GM18909 (cell line): ENCODE measurements around the gene EREG.
"Not testable (repeated sequence)": the region's sequence is repeated elsewhere in the genome, so short reads cannot be mapped to it uniquely, and the experiment has no call there.

ENCODE experiments used
- ATAC-seq: cut with Tn5 transposase; IDR thresholded peaks from one replicate; pipeline ENCODE4 v1.9.1; 2021; ENCODE audit warnings: mild to moderate bottlenecking; ENCODE audit not compliant: unreplicated experiment, poor library complexity

Gene EREG

DNA sequence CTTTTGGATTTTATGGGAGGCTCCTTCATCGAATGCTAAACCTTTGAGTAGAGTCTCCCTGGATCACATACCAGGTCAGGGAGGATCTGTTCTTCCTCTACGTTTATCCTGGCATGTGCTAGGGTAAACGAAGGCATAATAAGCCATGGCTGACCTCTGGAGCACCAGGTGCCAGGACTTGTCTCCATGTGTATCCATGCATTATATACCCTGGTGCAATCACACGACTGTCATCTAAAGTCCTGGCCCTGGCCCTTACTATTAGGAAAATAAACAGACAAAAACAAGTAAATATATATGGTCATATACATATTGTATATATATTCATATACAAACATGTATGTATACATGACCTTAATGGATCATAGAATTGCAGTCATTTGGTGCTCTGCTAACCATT, 21.2 kb downstream of the EREG start:
- ATAC-seq: no peak

DNA sequence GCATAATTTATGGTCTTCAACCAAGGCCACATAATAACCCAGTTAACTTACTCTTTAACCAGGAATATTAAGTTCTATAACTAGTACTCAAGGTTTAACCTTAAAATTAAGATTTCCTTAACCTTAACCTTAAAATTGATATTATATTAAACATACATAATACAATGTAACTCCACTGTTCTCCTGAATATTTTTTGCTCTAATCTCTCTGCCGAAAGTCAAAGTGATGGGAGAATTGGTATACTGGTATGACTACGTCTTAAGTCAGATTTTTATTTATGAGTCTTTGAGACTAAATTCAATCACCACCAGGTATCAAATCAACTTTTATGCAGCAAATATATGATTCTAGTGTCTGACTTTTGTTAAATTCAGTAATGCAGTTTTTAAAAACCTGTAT, 22.8 kb downstream of the EREG start:
- ATAC-seq: no peak

DNA sequence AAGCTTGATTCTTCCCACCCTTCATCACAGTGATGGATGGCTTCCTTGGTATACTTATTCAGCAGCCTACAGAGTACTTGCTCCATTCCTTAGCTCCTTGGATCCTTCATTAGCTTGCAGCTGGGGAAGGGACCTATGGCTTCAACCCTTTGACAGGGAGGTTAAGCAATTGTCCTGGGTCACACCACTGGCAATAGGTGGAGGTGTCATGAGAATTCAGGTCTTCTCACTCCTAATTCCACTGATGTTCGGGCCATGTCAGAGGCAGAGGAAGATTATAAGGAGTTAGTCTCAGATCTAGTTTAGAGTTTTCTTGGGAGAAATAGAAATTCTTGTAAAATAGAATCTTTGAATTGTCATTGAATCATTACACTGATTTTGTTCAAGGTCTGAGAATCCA, 24.5 kb downstream of the EREG start:
- no peak for ATAC-seq

DNA sequence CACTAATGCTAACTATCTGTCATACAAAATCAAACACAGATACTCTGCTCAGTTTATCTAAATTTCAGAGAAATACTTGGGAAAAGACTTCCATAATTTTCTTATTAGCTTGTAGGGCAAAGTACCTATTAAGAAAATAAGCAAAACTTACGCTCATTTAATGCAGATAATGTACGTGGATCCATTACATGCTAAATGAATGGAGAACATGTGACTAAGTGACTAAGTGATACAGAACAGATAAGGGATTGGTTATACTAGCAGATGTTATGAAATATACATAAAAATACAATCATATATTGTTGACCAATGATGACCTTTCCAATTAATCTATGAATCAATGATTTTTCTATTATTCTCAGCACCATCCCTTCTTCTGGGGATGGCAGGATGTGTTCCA, 25.7 kb downstream of the EREG start:
- no peak for ATAC-seq

DNA sequence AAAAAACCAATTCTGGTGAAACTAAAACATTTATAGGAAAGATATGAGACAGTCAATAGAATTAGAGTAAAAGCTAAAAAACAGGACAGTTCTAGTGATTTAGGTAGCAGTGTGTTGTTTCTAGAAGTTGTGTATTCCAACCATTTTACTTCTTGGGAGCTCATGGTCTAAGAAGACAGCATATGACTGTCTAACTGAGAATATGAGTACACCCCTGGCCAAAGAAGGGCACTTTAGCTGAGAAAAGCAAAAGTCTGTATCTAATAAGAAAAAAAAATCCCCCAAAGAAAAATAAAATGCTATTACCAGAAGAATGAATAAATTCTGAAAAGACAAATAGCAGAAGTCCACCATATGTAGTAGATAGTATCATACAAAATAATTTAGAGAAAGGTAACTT, 26.4 kb downstream of the EREG start:
- ATAC-seq: no peak

DNA sequence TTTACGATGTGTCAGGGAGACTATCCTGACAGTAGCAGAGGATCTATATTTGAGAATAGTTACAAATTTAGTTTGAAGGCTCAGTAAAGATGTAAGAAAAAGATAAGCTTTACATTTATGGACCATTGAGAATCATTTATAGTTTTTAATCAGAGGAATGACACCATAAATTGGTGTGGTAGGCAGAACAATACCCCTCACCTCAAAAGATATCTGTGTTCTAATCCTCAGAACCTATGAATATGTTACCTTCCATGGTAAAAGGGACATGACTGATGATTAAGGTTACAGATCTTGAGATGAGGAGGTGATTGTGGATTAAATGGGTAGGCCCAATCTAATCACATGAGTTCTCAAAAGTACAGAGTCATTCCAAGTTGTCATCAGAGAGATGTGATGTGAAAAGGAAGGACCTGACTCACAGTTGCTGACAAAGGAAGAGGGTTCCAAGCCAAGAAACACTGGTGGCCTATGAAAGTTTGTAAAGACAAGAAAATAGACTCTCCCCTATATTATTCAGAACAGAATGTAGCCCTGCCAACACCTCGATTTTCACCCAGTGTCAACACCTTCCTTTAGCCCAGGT, 27.0 kb downstream of the EREG start:
- ATAC-seq: no peak

DNA sequence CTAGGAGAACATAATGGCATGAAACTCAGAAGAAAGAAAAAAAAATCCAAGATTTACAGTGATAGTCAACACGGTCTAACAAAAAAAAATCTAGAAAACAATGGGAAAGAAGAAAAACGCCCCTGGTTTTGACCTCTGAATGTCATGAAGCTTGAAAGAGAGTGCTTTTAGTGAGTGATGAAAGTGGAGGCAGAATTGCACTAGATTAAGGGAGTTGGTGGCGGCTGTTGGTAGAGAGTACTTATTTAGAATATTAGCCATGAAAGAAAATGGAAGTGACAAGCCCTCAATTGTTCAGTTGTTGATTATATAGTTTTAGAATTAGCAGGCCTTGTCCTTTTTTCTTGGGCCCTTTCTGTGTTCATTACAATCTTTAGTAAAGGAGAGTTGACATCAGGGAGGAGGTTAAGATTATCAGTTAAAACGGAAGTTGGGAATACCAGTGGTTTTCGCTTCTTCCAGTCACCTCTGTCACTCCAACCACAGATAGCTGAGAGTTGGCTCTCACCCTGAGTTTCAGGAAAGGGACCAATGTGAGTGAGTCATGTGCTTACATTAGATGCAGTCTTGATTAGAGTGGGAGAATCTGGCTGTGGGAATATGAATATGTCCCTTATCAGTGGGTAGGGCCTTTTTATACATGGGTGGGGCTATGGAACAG, 29.7 kb downstream of the EREG start:
- ATAC-seq: no peak

DNA sequence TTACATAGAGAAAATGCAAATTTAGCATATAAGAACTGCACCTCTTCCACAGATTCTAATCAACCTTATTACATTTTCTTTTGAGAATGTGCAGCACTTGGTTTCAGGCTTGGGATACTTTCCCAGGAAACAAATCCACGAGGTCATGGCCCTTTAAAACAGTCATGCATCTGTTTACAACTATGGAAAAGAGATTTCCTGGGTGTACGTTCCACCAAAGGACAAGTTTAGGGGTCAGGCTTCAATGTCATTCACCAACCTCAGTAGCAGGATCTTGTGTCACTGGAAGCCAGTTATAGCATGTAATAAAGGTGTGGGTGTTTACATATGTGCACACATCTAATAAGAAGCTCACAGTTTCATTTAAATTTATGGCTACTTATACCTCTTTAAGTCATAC, 30.7 kb downstream of the EREG start:
- ATAC-seq: no peak

DNA sequence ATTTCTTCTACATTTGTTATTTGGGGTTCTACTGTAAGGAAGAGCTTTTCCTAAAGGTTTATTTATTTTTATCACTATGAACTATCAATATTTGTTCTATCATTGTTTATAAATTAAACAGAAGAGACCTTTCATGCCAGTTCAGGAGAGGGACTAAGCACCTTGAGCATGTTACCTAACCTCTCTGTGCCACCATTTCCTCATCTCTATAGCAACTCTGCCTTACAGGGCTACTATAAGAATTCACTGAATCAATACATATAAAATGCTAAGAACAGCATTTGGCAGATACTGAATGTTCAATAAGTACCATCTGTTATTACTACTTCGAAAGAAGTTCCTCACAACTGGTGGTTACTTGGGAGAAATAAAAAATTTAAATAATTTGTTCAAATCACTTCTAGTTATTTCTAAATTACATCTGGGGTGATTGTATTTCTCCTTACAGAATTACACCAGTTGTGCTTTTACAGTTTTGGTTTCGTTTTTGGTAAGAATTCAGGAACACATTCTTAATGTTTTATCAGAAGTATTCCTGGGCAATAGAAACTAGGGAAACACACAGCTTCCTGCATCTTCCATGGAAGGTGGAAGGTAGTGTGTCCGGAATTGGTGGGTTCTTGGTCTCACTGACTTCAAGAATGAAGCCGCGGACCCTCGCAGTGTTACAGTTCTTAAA, 32.9 kb downstream of the EREG start:
- ATAC-seq: peak; percentile 47

DNA sequence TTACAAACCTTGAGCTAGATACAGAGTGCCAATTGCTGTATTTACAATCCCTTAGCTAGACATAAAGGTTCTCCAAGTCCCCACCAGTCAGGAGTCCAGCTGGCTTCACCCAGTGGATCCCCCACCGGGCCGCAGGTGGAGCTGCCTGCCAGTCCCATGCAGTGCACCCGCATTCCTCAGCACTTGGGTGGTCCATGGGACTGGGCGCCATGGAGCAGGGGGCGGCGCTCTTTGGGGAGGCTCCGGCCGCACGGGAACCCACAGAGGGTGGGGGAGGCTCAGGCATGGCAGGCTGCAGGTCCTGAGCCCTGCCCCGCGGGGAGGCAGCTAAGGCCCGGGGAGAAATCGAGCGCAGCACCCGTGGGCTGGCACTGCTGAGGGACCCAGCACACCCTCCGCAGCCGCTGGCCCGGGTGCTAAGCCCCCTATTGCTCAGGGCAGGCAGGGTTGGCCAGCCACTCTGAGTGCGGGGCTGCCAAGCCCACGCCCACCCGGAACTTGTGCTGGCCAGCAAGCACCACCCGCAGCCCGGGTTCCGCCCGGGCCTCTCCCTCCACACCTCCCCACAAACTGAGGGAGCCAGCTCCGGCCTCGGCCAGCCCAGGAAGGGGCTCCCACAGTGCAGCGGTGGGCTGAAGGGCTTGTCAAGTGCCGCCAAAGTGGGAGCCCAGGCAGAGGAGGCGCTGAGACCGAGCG, 34.1 kb downstream of the EREG start:
- ATAC-seq: not testable (repeated sequence)

DNA sequence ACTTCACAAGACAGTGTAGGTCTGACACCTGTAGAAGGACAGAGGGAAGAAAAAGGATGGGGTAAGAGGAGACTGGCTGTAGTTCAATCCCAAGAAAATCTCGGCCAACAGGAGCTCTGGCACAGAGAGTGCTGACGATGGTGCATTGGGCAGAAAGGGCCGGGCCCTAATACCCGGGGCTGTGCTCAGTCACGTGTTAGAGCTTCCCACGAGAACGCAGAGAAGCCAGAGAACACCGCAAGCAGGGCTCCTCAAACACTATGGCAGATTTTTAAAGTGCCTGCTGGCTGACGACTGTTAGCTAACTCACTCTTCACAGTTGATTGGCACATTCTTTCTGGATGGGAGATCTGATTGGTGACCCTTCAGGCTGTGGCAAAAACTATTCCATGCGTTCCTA, 35.5 kb downstream of the EREG start:
- ATAC-seq: no peak

DNA sequence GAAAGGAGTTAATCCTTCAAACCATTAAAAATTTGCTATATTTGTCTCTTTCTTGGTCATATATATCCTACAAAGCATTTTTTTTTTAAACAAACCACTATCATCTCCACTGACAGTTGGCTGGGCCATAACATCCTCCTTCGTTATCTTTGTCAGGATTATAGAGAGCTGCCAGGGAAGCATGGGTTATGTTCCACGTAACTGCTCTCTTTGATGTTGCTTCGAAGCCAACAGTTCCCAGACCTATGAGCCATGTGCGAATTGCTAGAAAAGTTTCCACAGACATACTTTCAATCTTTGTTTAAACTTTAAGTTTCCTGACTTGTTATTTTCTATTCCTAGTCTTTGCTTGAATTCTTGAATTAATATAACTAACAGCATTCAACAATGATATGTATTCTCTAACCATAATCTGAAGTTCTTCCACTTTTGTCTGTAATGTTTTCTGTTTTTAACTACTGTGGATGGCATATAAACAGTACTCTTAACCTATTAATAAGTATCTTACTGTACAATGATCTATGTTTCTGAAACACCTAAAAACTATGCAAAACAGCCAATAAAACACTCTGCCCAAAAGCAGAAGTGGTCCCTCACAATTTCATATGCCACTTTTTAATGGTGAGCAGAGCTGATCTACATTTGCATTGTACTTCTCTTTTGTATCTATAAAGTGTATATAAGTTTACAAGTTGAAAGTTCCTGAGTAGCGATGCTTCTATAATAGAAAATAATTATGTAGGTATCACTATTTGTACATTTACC, 37.9 kb downstream of the EREG start:
- peak; percentile 98 for ATAC-seq

DNA sequence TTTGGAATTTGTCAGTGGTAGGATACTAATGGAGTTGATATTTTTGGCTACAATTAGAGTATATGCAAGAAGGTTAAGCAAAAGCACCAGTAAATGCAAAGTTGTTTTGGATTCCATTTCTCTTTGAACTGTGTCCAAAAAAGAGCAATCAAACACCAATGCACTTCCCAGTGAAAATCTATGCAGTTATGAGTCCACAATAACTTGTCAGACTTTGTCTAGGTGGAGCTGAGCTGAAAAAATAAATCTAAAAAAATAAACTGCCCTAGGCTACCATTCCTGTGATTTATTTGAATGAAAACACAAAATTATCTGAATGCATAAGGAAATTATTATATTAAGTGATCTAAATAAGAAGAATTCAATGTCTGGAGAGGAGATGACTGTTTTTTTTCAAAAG, 42.9 kb downstream of the EREG start:
- no peak for ATAC-seq

DNA sequence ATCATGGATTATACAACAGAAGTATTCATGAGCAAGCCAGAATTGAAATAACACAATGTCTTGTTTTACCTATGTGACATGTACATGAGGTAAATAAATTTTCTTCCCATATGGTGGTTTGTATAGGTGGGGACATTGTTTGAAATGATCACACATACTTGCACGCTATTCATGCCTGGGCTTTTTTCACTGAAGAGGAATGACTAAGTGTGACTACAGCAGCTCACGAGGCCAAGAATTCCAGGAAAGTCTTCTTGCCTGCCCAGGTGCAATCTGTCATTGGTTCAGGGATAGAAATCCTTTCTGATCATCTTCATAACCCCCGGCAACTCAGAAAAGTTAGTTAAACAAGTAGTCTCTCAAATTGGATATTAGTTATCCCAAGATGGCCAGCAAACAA, 43.7 kb downstream of the EREG start:
- ATAC-seq: no peak

DNA sequence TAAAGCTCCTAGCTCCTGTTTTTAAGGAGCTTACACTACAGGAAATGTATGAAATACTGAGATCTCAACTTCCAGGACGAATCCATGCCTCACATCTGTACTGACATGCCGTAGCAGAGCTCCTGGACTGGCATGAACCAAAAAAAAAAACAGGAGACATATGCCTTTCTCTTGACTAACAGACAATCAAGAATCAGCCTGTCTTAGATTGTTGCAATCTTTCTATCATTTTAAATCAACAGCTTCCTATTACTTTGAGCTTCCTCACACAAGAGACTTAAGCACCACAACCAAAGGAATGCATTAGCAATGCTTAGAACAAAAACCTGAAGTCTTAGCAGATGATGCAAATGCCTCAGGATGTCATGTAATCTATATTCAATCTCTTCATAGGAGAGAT, 45.3 kb downstream of the EREG start:
- ATAC-seq: no peak

DNA sequence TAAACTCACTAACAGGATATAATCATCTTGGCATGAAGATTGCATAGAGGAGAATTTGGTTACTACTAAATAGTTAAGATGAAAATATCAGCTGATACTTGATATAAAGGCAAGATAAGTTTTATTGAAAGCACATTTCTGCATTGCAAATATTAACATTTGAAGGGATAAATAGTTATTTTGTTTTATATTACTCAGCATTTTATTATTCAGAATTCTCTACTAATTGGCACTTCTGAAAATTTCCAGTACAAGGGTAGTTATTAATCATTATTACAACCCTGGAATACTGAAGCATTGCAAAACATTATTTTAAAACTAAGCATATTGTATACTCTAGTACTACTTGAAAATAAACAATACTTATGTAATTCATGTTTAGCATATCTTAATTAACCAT, 47.3 kb downstream of the EREG start:
- no peak for ATAC-seq

DNA sequence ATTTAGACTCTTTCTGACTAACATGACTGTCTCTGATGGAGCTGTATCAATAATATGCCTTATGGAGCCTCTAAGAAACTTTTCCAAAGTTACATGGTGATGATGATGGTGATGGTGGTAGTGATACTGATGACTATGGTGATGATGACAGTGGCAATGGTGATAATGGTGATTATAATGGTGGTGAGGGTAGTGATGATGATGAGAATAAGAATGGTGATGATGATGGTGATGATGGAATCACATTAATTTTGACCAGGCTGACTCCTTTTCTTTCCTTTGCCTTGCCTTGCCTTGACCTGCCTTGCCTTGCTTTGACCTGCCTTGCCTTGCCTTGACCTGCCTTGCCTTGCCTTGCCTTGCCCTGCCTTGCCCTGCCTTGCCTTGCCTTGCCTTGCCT, 48.3 kb downstream of the EREG start:
- ATAC-seq: no peak

DNA sequence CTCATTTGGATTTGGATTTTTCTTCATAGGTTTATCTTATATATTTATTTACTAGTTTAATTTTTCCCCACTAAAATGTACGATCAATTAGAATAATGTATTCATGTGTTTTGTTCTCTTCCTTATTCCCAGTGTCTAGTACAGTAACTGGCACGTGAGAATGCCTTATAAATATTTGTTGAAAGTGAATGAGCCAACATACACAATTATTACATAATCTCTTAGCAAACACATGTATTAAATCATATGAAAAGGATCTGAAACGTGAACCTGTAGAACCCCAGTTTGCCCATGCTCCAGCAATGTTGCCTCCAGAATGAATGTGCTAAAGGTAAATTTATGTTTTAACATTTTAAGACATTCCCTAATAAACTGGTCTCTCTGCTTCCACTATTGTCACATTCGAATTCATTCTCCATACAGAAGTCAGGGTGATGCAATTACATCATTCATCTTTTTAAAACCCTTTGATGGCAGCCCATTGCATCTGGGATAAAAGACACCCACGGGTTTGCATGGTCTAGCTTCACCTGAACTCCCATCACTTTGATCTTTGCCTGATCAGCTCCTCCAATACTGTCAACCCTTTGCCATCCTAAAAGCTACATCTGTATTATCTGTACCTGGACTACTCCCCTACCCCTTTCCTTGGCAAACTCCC, 49.3 kb downstream of the EREG start:
- ATAC-seq: no peak

DNA sequence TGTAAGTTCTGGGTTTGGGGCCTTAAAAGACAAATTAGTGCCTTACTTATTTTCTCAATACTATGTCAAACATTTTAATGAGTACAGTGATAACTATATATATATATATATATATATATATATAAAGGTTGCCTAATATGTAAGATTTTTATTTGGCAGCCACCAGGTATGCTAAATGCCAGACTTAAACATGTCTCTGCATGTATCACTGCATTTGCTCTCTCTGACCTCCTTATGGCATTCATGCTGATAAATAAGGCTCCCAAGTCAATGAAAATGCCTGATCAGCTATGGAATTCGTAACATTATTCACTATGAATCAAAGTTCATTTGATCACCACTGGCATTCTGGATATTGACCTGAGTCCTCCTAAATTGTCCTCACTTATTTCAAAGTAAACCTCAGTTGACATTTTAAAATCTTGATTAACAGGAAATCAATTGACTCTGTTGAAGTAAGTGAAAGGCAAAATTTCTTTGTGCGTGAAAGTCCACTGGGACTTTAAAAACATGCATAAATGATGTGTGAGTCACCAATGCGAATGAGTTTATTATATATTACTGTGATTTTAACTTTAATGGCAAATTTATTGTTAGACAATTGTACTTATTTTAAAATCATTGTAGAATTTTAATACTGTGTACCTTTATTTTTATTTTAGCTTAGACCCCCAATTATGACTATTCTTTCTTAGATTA, 50.8 kb downstream of the EREG start:
- ATAC-seq: no peak
